A172 (cell line): ENCODE measurements around the gene RAB11B. TPM values are rescaled to one million over a fixed set of nuclear protein-coding genes. Genes with fewer than 3 reads are reported as not detected.
"Not testable (repeated sequence)": the region's sequence is repeated elsewhere in the genome, so short reads cannot be mapped to it uniquely, and the experiment has no call there.

Source experiments
- DNase-seq: peaks from one replicate; pipeline ENCODE4 v3.0.0-alpha.2; 2015; ENCODE audit warnings: low spot score
- total RNA-seq: library from RNA; depleted of rRNA; stranded (reverse); fragments of >200 nt; shearing (Covaris generic); gene quantifications from 2 replicates; pipeline ENCODE4 v1.2.3, GENCODE V29; 2014; rRNA removed

RAB11B gene
- total RNA-seq, 1 experiment from 2014 or later = 3.1 TPM

GRCh38 chr19:8429044-8429443, 38.9 kb downstream of the RAB11B start:
- no peak for DNase-seq

- no peak for DNase-seq
These were observed 39.7 kb downstream of the RAB11B start for GRCh38 chr19:8429826-8430225.

GRCh38 chr19:8430650-8431049, 40.5 kb downstream of the RAB11B start:
- DNase-seq = no peak

- no peak for DNase-seq
These were observed 48.1 kb downstream of the RAB11B start for GRCh38 chr19:8438236-8438635.

GRCh38 chr19:8441725-8442544, 51.8 kb downstream of the RAB11B start:
- DNase-seq = no peak

- not testable (repeated sequence) for DNase-seq
These were observed 54.0 kb downstream of the RAB11B start for GRCh38 chr19:8444140-8444676.

- DNase-seq = peak; percentile 97
These were observed 54.7 kb downstream of the RAB11B start, which contains the start of gene HNRNPM for GRCh38 chr19:8444677-8445487. HNRNPM (plus strand) TSS chr19:8444975; CDS start chr19:8444999, 24 bp downstream.

GRCh38 chr19:8445488-8446001, 55.4 kb downstream of the RAB11B start:
- DNase-seq = peak; percentile 10

GRCh38 chr19:8446061-8446709, 56.0 kb downstream of the RAB11B start:
- DNase-seq = no peak

GRCh38 chr19:8449830-8450229, 59.7 kb downstream of the RAB11B start:
- no peak for DNase-seq

- no peak for DNase-seq
These were observed 61.2 kb downstream of the RAB11B start for GRCh38 chr19:8451377-8451776.

GRCh38 chr19:8451885-8452284, 61.7 kb downstream of the RAB11B start:
- DNase-seq = peak; percentile 82

GRCh38 chr19:8452446-8453123, 62.4 kb downstream of the RAB11B start:
- no peak for DNase-seq

GRCh38 chr19:8453616-8454015, 63.5 kb downstream of the RAB11B start:
- DNase-seq = no peak

Other genes starting within 250 kb of the RAB11B start
- gene FBN3, start 240.8 kb upstream of the RAB11B start, total RNA-seq = 0.62 TPM in 1 of 2 replicates, not detected in the other
- 18.3 and 19.7 TPM in 2 replicates for gene CERS4, start 181.0 kb upstream of the RAB11B start, total RNA-seq
- gene CD320, start 82.0 kb upstream of the RAB11B start, total RNA-seq = 53.1 and 70.6 TPM in 2 replicates
- 31.8 and 71.4 TPM in 2 replicates for gene NDUFA7, start 69.0 kb upstream of the RAB11B start, total RNA-seq
- 193 and 479 TPM in 2 replicates for gene RPS28, start 68.9 kb upstream of the RAB11B start, total RNA-seq
- gene KANK3, start 47.1 kb upstream of the RAB11B start, total RNA-seq = 1.0 and 1.2 TPM in 2 replicates
- not detected in 2 replicates for gene ANGPTL4, start 26.2 kb upstream of the RAB11B start, total RNA-seq
- gene MARCHF2, start 22.9 kb downstream of the RAB11B start, total RNA-seq = 53.3 and 80.8 TPM in 2 replicates
- gene HNRNPM, start 54.6 kb downstream of the RAB11B start, total RNA-seq = 97.9 and 102 TPM in 2 replicates
- not detected in 2 replicates for gene PRAM1, start 112.3 kb downstream of the RAB11B start, total RNA-seq
- gene ZNF414, start 123.8 kb downstream of the RAB11B start, total RNA-seq = 3.4 and 17.7 TPM in 2 replicates
- 0.02 TPM in 1 of 2 replicates, not detected in the other for gene MYO1F, start 187.1 kb downstream of the RAB11B start, total RNA-seq
- gene ADAMTS10, start 220.4 kb downstream of the RAB11B start, total RNA-seq = 7.7 and 8.1 TPM in 2 replicates
- gene NFILZ, start 240.3 kb downstream of the RAB11B start, total RNA-seq = not detected in 2 replicates